Gastroesophageal sphincter (tissue), 4 donors: ENCODE data around the gene HS3ST4. TPM values are rescaled to one million over a fixed set of nuclear protein-coding genes. Genes with fewer than 3 reads are reported as not detected.

ENCODE experiments used
- ATAC-seq: fragments of 150-250 bp; one replicate; pipeline ENCODE4 v1.9.1; 2016; ENCODE audit warnings: mild to moderate bottlenecking, moderate library complexity
- H3K27ac ChIP-seq, 4 donors: fragments of 200-600 bp; sonication (generic) in 3 of 4; 1 replicate in 3 of 4; 2 replicates in 1 of 4; pipeline ENCODE4 v1.5.1; 2016 to 2019
- H3K27me3 ChIP-seq: fragments of 200-600 bp; sonication (generic); one replicate; pipeline ENCODE4 v1.5.1; 2019
- H3K36me3 ChIP-seq, 2 donors: fragments of 200-600 bp; sonication (generic); one replicate each; pipeline ENCODE4 v1.5.1; 2019; ENCODE audit warnings: control low read depth in 1 of 2
- H3K4me1 ChIP-seq, 3 donors: fragments of 200-600 bp; sonication (generic); 1 replicate in 2 of 3; 2 replicates in 1 of 3; pipeline ENCODE4 v1.5.1; 2016 to 2019; ENCODE audit warnings: control low read depth in 2 of 3
- H3K4me3 ChIP-seq, 2 donors: fragments of 200-600 bp; sonication (generic); one replicate each; pipeline ENCODE4 v1.5.1; 2019; ENCODE audit warnings: mild to moderate bottlenecking in 1 of 2, moderate library complexity in 1 of 2
- H3K9me3 ChIP-seq, 3 donors: fragments of 200-600 bp; sonication (generic); one replicate each; pipeline ENCODE4 v1.5.1; 2017 to 2019; ENCODE audit warnings: control low read depth in 2 of 3
- CTCF ChIP-seq, 4 experiments: fragments of 200-600 bp in 2 of 4; fragments of 450-650 bp in 2 of 4; sonication (generic) in 1 of 4; IDR thresholded peaks; one replicate each; pipeline ENCODE4 v1.5.1; 2017 to 2019; ENCODE audit warnings: antibody characterized with exemption in 4 of 4, mild to moderate bottlenecking in 2 of 4, moderate library complexity in 2 of 4
- EP300 ChIP-seq: sonication (generic); formaldehyde crosslinking; IDR thresholded peaks from one replicate; pipeline ENCODE4 v1.6.1; 2017; ENCODE audit warnings: antibody characterized with exemption, mild to moderate bottlenecking
- POLR2A ChIP-seq, 2 donors: fragments of 450-650 bp; IDR thresholded peaks; one replicate each; pipeline ENCODE4 v1.6.1; 2017; ENCODE audit warnings: antibody characterized with exemption in 2 of 2, mild to moderate bottlenecking in 2 of 2, moderate library complexity in 1 of 2
- POLR2AphosphoS5 ChIP-seq: sonication (generic); formaldehyde crosslinking; IDR thresholded peaks from one replicate; pipeline ENCODE4 v1.6.1; 2017; ENCODE audit warnings: antibody characterized with exemption
- whole genome bisulfite sequencing, 2 donors: methylation state at CpG; one replicate each; pipeline ENCODE4 v1.1.5; 2018; ENCODE audit warnings: low coverage in 1 of 2; 5-methylcytosine and 5-hydroxymethylcytosine counted together
- total RNA-seq, 4 donors: library from RNA; depleted of rRNA; stranded (reverse); fragments of >200 nt; gene quantifications; one replicate each; pipeline ENCODE4 v1.1.0, GENCODE V29; 2016

HS3ST4 gene
- total RNA-seq, 4 donors from 2014 or later, result 0.12 TPM; not detected in 3

- Histone ChIP-seq H3K4me3 (no peak overlapping the region), H3K4me1 (no peaks in the 10 kb centered on the region), H3K27ac (no peak overlapping the region), H3K9me3 (no peaks in the 10 kb centered on the region), H3K27me3 (no peaks in the 10 kb centered on the region), H3K36me3 (no peaks in the 10 kb centered on the region)
- ATAC-seq, result no peak
- WGBS, 2 donors, result 75 to 93% methylated on average over 1 of the region's 1 CpG
- no peak for TF ChIP-seq POLR2A (IDR thresholded peaks at IDR 0.05)
- TF ChIP-seq POLR2AphosphoS5, result no peak
- no peak for TF ChIP-seq CTCF (IDR thresholded peaks at IDR 0.05)
- TF ChIP-seq EP300, result no peak
These were observed 184.3 kb downstream of the HS3ST4 start for GRCh38 chr16:25875956-25876598.

- no peaks in the 10 kb centered on the region for H3K27me3 ChIP-seq
- H3K9me3 ChIP-seq, result no peaks in the 10 kb centered on the region
- H3K4me1 ChIP-seq, result no peaks in the 10 kb centered on the region
- no peak for ATAC-seq
- H3K36me3 ChIP-seq, result no peaks in the 10 kb centered on the region
- no peak for TF ChIP-seq POLR2A (IDR thresholded peaks at IDR 0.05)
- no peak for TF ChIP-seq EP300
- TF ChIP-seq CTCF (IDR thresholded peaks at IDR 0.05), result no peak
- TF ChIP-seq POLR2AphosphoS5, result no peak
- no peak overlapping the region for H3K27ac ChIP-seq
- no peak overlapping the region for H3K4me3 ChIP-seq
These were observed 185.3 kb downstream of the HS3ST4 start for GRCh38 chr16:25877103-25877502.

GRCh38 chr16:25886598-25886997 lies 194.8 kb downstream of the HS3ST4 start:
- H3K27ac ChIP-seq, result no peak overlapping the region
- H3K27me3 ChIP-seq, result peaks cover 5% of the 10 kb centered on the region
- H3K4me1 ChIP-seq, result no peaks in the 10 kb centered on the region
- no peak overlapping the region for H3K4me3 ChIP-seq
- 72 to 87% methylated on average over 4 of the region's 4 CpGs for WGBS, 2 donors
- H3K36me3 ChIP-seq, result no peaks in the 10 kb centered on the region
- ATAC-seq, result no peak
- no peak for TF ChIP-seq POLR2AphosphoS5
- TF ChIP-seq EP300, result no peak
- no peak for TF ChIP-seq POLR2A (IDR thresholded peaks at IDR 0.05)
- no peak for TF ChIP-seq CTCF (IDR thresholded peaks at IDR 0.05)
- H3K9me3 ChIP-seq, result no peaks in the 10 kb centered on the region

GRCh38 chr16:25888868-25889267 lies 197.1 kb downstream of the HS3ST4 start:
- TF ChIP-seq CTCF (IDR thresholded peaks at IDR 0.05), result no peak
- no peak for TF ChIP-seq POLR2A (IDR thresholded peaks at IDR 0.05)
- no peak for TF ChIP-seq POLR2AphosphoS5
- TF ChIP-seq EP300, result no peak
- H3K9me3 ChIP-seq, result no peaks in the 10 kb centered on the region
- H3K27ac ChIP-seq, result no peak overlapping the region
- ATAC-seq, result no peak
- H3K4me1 ChIP-seq, result no peaks in the 10 kb centered on the region
- peaks cover 3% of the 10 kb centered on the region for H3K27me3 ChIP-seq
- H3K36me3 ChIP-seq, result no peaks in the 10 kb centered on the region
- H3K4me3 ChIP-seq, result no peak overlapping the region
- WGBS, 2 donors, result 48 to 64% methylated on average over 6 of the region's 7 CpGs

GRCh38 chr16:25893332-25893731 lies 201.6 kb downstream of the HS3ST4 start:
- Histone ChIP-seq H3K36me3 (no peaks in the 10 kb centered on the region), H3K9me3 (no peaks in the 10 kb centered on the region), H3K4me3 (no peak overlapping the region), H3K27ac (no peak overlapping the region), H3K27me3 (peaks cover 21% of the 10 kb centered on the region), H3K4me1 (no peaks in the 10 kb centered on the region)
- 34 to 51% methylated on average over 3 of the region's 3 CpGs for WGBS, 2 donors
- TF ChIP-seq CTCF (IDR thresholded peaks at IDR 0.05) (no peak), POLR2A (IDR thresholded peaks at IDR 0.05) (no peak), EP300 (no peak), POLR2AphosphoS5 (no peak)
- ATAC-seq, result no peak
